IPS-18c (cell line): Measurements from ENCODE around the gene ARHGAP24.
"Not testable (repeated sequence)": the region's sequence is repeated elsewhere in the genome, so short reads cannot be mapped to it uniquely, and the experiment has no call there.

ENCODE experiments used
- H3K4me3 ChIP-seq: 2 replicates; pipeline ENCODE4 v1.7.0; 2013; ENCODE audit warnings: low read depth, mild to moderate bottlenecking, low read length, moderate library complexity; ENCODE audit not compliant: insufficient read depth
- H3K9me3 ChIP-seq: one replicate; pipeline ENCODE4 v1.6.1; 2013; ENCODE audit warnings: mild to moderate bottlenecking, low read length, moderate library complexity; ENCODE audit not compliant: control insufficient read depth, insufficient read depth

The ARHGAP24 gene

DNA sequence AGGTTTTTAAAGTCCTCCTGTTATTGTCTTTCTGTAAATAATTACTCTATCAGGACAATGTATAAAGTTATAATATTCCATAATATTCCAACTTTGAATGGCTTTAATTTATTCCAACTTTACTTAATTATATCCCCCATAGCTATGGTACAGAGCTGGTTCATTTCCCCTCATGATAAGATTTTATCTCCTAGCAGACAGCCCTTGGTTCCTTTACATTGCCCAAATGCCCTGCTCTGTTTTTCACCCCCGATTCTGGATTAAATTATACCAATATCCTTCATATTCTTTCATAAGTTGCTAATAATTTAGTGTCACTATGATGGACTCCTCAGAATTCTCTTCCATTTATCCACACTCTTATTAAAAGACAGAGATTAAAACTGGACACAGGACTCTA is 544.4 kb downstream of the ARHGAP24 start:
- H3K9me3 ChIP-seq = no peaks in the 10 kb centered on the region
- no peak overlapping the region for H3K4me3 ChIP-seq

DNA sequence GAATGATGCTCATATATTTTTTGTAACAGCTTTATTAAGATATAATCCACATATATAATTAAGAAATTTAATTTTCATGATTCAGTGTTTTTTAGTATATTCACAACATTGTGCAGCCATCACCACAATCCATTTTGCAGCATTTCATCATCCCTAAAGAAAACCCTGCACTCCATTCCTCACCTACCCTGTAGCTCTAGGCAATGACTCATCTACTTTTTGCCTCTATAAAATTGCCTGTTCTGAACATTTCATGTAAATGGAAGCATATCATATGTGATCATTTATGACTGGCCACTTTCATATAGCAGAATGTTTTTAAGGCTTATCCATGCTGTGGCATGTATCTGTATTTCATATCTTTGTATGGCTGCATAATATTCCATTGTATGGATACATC is 545.0 kb downstream of the ARHGAP24 start:
- H3K9me3 ChIP-seq = no peaks in the 10 kb centered on the region
- H3K4me3 ChIP-seq = no peak overlapping the region

DNA sequence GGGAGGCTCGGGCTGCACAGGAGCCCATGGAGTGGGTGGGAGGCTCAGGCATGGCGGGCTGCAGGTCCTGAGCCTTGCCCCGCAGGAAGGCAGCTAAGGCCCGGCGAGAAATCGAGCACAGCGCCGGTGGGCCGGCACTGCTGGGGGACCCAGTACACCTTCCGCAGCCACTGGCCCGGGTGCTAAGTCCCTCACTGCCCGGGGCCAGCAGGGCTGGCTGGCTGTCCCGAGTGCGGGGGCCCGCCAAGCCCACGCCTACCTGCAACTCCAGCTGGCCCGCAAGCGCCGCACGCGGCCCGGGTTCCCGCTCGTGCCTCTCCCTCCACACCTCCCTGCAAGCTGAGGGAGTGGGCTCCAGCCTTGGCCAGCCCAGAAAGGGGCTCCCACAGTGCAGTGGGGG is 546.7 kb downstream of the ARHGAP24 start:
- H3K9me3 ChIP-seq, H3K4me3 ChIP-seq: not testable (repeated sequence)

DNA sequence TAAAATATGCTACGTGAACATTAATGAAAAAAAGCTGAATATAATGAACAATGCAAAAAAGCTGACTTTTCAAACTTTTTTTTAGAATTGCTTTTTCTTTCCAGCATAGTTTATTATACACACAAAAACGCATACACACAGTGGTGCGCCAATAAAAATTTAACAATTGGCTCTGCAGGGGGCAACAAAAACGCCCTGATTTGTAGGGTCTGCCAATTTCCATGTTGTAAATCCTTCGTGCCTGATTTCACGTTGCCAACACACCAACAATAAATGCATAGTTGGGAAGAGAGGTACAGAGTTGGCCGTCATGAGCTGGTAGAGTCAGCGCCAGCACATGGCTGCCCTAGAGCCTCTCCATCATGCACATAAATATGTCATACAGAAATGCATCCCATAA is 551.8 kb downstream of the ARHGAP24 start:
- no peaks in the 10 kb centered on the region for H3K9me3 ChIP-seq
- H3K4me3 ChIP-seq = no peak overlapping the region

DNA sequence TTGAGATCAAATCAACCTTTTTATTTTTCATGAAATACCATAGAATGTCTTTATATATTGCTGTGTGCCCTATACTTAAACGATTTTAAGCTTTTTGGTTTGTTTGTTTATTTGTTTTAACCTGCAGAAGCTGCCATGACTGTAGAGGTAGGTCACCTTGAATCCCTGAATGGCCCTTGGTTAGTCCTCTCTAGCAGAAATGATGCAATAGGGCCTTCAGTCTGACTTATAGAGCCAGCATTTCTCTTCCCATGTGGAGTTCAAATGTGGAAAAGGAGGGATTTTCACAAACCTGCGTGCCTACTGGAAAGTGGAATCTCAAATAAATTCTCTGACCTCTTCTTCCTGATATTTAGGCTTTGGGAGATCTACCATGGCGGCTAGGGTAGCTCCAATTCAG is 557.0 kb downstream of the ARHGAP24 start:
- Histone ChIP-seq H3K4me3 (no peak overlapping the region), H3K9me3 (no peaks in the 10 kb centered on the region)

DNA sequence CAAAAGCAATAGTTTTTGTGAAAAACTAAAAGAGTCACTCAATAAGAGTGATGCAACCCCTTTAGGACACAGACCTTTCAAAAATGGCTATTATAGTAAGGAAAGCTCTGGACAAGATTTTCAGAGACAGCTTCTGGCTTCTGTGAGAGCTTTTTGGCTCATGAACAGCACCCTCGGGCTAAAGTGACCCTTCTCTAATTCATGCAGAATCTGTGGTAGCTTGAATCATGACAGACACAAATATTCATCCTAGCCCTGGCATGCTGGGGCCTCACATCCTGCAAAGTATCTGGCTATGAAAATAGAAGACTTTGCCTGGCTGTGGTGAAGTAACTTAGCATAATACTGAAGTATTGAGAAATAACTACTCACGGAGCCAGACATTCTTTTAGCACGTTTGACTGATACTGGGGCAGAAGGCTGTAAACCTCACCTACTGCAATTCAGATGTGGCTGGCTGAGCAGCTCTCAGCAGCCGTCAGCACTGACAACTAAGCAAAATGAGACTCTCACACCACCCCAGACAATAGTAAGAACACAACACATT is 557.6 kb downstream of the ARHGAP24 start:
- H3K4me3 ChIP-seq = no peak overlapping the region
- H3K9me3 ChIP-seq = no peaks in the 10 kb centered on the region

DNA sequence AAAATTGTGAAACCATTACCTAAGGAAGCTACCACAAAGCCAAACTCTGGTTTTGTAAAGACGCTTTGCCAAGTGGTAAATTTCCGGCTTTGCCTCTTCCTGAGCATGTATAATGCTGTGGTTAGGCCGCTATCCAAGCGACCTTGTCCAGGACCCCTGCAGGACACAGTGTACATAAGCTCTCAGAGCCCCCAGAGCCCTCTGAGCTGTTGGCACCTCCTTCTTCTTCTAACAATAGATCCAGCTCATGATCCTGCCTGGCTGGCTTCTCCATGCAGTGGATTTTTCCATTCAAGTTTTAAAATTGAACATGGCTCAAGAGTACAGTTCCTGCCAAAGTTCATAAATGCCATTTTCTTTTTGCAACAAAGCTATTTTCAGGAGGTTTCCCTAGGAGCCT is 558.2 kb downstream of the ARHGAP24 start:
- H3K4me3 ChIP-seq = no peak overlapping the region
- H3K9me3 ChIP-seq = no peaks in the 10 kb centered on the region

DNA sequence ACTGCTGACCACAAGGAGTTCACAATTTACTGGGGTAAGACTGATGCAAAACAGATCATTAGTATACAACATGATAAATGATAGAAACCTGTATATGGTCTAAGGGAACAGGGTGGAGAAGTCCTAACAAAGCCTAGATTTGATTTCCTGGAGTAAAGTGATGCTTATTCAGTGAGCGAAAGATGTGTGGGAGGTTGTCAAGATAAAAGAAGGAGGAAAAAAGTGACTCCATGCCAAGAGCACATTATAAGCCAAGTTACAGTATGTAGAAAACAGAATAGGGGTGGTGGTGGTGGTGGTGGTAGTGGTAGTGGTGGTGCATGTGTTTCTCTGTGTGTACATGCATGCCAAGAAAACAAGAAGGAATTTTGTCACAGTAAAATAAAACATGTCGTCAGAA is 559.7 kb downstream of the ARHGAP24 start:
- H3K9me3 ChIP-seq = no peaks in the 10 kb centered on the region
- no peak overlapping the region for H3K4me3 ChIP-seq

DNA sequence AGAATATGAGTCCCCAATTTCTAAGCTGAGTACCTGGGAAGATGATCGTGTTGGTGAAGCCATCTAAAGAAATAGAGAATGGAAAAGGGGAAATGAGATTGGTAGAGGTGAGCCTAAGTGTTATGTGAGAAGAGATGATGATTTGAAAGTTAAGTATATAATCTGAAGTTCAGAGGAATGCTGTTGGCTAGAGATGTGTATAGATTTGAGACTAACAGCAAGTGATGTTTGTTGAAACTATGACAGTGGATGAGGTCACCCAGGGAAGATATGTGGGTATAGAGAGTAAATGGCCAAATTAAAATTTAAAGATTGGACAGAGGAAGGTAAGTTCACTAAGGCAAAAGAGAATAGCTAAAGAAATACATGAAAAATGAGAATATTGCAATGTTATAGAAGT is 560.7 kb downstream of the ARHGAP24 start:
- no peak overlapping the region for H3K4me3 ChIP-seq
- no peaks in the 10 kb centered on the region for H3K9me3 ChIP-seq

DNA sequence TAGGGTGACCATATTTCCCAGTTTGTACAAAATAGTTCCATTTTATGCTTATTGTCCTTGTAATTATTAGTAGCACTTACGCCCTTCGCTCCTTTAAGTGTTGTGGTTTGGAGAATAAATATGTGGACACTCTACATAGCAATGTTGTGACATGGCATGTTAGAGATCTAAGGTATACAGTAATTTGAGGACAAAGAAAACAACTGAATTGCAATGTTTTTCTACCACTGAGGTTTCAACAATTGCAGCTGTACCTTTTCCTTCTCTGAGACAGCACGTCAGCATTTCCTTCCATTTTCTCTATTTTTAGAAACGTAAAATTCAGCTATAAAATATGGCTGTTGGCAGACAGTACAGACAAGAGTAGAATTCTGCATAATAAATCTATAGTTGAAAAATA is 561.8 kb downstream of the ARHGAP24 start:
- Histone ChIP-seq H3K9me3 (no peaks in the 10 kb centered on the region), H3K4me3 (no peak overlapping the region)

DNA sequence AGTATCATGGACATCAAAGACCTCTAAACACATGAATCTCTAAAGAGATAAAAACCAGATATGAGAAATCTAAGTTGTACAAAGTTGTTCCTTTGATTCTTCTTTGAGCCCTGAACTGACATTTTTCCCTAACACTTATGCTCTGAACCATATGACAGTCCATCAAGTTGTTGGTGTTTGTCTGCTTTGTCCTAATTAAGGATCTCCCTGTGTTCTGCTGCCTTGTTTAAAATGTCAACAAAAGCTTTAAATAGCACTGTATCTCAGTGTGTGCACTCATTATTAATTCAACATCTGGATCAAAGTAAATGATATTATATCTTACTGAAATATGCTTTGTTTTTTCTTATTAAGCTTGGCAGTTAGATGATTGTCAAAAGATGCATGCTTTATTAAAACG is 563.1 kb downstream of the ARHGAP24 start:
- H3K4me3 ChIP-seq = no peak overlapping the region
- no peaks in the 10 kb centered on the region for H3K9me3 ChIP-seq

DNA sequence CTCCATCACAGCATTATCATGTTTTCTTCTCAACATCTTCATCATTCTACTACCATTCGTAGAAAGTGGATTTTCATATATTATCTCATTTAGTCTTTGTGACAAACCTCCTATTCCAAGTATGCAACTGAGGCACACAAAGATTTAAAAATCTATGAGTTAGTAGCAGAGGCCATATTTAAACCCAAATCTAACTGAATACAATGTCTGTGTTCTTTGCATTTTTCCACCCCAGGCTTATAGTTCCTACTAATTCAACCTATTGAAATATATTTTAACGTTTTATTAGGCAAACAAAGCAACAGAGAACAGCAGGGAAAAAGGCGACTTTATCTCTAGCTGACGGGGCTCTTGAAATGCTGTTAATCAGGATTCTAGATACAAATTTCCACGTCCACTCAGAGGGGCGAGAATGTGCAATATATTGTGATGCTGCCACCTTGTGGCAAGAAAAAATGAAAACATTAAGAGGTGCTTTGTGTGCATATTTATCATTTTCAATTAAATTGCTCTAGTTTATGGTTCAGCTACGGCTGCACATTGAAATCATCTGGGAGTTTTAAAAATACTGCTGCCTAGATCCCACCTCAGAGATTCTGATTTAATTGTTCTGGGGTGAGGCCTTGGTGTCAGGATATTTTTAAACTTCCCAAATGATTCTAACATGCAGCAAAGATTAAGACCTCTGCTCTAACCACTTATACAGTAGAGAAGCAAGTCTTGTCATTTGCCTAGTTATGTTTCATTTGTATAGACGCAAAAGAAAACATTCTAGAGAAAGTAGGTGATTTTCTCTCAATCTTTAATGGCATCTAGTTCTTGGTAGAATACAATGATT is 569.0 kb downstream of the ARHGAP24 start:
- H3K9me3 ChIP-seq = no peaks in the 10 kb centered on the region
- H3K4me3 ChIP-seq = no peak overlapping the region

DNA sequence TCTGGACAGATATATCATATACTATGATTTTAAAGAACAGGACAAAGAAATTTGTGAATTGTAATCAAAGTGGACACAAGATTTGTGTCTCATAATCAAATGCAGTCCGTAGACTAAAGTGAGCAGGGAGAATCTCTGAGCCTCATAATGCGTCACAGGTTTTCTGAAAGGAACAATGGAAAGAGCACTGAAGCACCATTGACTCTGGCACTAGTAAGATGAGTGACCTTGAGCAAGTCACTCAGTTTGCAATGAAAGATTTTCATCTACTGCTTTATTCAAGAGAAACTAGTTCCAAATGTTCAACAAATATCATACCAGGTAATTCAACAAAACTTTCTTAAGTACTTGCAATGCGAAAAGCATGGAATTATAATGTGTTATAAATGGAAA is 569.6 kb downstream of the ARHGAP24 start:
- no peak overlapping the region for H3K4me3 ChIP-seq
- no peaks in the 10 kb centered on the region for H3K9me3 ChIP-seq

DNA sequence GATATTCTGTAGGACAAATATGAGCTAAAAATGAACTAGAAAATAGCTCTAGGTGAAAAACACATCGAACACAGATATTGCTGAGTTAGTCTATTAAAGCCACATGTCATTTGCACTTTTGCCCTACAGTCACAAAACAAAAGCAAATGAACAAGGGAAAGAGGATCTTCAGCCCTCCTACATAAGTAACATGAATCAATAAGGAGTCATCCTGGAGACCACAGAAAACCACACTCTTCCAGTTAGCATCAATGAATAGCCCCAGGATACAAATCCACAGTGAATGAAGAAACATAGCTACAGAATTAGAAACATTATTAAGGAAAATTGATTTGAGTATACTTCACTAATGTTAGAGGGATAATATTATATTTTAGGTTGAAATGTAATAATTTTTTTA is 573.5 kb downstream of the ARHGAP24 start:
- no peak overlapping the region for H3K4me3 ChIP-seq
- H3K9me3 ChIP-seq = no peaks in the 10 kb centered on the region

DNA sequence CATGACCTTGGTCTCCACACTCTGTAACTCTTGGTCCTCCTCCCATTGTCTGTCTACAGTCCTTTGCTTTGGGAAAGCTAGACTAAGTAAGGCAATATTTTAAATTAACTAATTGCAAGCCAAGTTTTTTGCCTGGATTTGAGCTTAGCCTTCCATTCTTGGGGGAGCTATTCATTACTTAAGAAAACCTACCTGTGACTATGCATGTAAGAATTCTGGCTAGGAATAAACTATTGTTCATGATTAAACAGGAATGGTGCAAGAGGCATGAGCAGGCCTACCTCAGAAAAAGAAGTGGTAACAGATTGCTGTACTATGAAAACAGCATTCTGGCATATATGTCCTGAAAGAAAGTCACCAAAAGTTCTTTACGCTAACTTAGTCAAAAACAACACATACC is 575.5 kb downstream of the ARHGAP24 start:
- H3K9me3 ChIP-seq = no peaks in the 10 kb centered on the region
- no peak overlapping the region for H3K4me3 ChIP-seq
